Epithelial cell of proximal tubule (primary cell): ENCODE data around the gene RASA3. TPM values are rescaled to one million over a fixed set of nuclear protein-coding genes. Genes with fewer than 3 reads are reported as not detected.

ENCODE experiments used
- DNase-seq: peaks from one replicate; pipeline ENCODE4 v3.0.0-alpha.2; 2011; ENCODE audit warnings: low read depth
- H3K4me3 ChIP-seq: 2 replicates; pipeline ENCODE4 v1.5.1; 2011; ENCODE audit warnings: low read depth, mild to moderate bottlenecking, low read length
- total RNA-seq: library from RNA; depleted of rRNA; stranded (reverse); fragments of >200 nt; gene quantifications from 2 replicates; pipeline ENCODE4 v1.2.3, GENCODE V29; 2015
- TF ChIP-seq, protein P1 (sequence below): conservative IDR thresholded peaks from 2 replicates; pipeline ENCODE4 v1.5.1; 2012; ENCODE audit warnings: low read depth, mild to moderate bottlenecking, low read length

The RASA3 gene
- total RNA-seq, 1 donor from 2014 or later, result 25.7 TPM

DNA sequence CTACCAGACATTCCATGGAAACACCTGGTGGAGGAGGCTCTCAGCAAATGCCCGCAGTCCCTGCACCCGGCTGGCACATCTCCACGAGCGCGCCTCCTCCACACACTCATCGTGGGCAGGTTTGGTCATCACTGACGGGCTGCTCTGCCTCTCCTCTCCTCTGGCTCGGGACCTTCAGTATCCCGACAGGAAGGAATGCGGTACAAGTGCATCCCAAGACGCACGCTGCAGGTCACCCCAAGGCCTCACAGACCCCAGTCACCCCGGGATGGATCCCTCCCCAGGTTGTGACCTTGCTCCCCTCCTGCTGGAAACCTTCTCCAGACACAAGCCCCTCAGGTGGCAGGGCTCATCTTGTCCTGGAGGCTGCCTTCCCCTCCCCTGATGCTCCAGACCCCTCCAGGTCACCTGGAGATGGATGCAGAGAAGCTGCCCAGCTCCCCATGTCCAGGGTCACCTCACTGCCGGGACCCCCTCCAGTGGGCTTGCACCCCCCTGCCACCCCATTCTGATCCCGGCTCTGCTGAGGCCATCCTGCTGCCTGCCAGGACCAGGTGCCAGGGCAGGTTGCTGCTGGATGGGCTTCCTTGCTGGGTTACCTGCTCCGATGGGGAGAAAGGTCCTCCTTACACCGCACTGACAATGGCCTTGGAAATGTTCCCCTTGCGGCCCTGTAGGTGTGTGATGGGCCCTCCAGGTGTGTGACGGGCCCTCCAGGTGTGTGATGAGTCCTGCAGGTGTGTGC, 188.4 kb downstream of the RASA3 start:
- TF ChIP-seq, protein P1, sequence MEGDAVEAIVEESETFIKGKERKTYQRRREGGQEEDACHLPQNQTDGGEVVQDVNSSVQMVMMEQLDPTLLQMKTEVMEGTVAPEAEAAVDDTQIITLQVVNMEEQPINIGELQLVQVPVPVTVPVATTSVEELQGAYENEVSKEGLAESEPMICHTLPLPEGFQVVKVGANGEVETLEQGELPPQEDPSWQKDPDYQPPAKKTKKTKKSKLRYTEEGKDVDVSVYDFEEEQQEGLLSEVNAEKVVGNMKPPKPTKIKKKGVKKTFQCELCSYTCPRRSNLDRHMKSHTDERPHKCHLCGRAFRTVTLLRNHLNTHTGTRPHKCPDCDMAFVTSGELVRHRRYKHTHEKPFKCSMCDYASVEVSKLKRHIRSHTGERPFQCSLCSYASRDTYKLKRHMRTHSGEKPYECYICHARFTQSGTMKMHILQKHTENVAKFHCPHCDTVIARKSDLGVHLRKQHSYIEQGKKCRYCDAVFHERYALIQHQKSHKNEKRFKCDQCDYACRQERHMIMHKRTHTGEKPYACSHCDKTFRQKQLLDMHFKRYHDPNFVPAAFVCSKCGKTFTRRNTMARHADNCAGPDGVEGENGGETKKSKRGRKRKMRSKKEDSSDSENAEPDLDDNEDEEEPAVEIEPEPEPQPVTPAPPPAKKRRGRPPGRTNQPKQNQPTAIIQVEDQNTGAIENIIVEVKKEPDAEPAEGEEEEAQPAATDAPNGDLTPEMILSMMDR, result no peak
- DNase-seq, result no peak
- H3K4me3 ChIP-seq, result no peak overlapping the region

DNA sequence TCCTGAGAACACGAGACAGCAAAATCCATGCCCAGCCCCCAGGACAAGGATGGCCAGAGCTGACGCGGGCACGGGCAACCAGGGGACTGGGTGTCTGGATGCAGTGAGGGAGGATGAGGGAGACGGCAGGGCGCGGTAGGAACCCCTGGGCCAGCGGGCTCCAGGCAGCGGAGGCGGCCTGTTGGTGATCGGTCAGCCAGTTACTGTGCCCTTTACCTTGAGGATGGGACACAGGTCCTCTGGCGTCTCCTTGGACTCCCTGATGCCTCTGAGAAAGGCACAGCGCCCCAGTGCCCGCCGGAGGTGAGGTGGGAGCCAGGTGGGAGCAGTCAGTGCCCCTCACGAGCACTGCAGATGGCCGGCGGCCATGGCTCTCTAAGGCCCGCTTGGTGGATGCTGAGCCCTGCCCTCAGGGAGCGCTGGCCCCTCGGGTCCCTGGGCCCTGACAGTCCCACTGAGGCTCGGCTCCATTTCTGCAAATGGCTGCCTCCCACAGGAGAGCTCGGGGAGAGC, 189.8 kb downstream of the RASA3 start:
- DNase-seq, result no peak

DNA sequence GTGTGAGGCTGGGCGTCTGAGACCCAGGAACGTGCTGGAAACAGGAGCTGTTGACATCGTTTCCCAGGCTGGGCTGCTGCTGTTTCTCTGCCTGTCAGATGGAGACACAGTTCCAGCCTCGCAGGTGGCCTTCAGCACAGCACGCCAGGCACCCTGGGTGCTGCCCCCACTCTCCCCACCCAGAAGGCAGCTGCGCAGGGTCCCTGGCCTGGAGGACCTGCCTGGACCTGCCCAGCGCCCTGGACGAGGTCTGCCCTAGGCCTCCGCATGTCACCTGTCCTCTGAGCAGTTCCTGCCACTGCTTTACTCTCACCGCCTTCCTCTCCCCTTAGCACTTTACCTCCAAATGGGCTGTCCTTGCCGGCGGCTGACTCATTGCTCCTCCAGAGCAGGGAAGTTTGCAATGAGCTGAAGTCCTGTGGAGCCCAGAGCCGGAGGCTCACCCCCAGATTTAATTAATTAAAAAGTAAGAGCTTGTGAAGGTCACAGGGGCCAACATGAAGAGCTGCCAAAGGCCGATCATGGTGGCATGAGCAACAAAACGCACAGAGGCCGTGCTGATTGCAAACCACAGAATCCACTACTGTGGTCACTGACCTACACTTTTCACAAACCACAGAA, 190.7 kb downstream of the RASA3 start:
- no peak for DNase-seq
- TF ChIP-seq, protein P1, result no peak
- no peak overlapping the region for H3K4me3 ChIP-seq

More for the DNA sequence above, 189.8 kb downstream of the RASA3 start:
- TF ChIP-seq, protein P1, result no peak
- H3K4me3 ChIP-seq, result no peak overlapping the region

DNA sequence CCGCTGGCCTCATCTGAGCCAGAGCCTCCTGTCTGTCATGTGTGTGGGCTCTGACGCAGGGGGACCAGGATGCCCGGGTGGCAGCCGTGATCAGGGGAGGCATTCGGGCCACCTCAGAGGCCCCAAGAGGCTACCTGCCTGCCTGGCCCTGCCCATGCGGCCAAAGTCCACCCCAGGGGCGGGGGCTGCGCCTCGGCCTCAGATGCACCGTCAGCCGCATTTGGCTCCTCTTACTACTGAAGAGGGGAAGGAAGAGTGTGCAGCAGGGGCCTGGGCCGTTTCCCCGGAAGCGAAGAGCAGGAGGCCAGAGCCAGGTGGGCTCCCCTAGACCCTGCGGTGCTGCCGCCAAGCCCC, 192.5 kb downstream of the RASA3 start:
- TF ChIP-seq, protein P1, result no peak
- DNase-seq, result no peak
- no peak overlapping the region for H3K4me3 ChIP-seq

DNA sequence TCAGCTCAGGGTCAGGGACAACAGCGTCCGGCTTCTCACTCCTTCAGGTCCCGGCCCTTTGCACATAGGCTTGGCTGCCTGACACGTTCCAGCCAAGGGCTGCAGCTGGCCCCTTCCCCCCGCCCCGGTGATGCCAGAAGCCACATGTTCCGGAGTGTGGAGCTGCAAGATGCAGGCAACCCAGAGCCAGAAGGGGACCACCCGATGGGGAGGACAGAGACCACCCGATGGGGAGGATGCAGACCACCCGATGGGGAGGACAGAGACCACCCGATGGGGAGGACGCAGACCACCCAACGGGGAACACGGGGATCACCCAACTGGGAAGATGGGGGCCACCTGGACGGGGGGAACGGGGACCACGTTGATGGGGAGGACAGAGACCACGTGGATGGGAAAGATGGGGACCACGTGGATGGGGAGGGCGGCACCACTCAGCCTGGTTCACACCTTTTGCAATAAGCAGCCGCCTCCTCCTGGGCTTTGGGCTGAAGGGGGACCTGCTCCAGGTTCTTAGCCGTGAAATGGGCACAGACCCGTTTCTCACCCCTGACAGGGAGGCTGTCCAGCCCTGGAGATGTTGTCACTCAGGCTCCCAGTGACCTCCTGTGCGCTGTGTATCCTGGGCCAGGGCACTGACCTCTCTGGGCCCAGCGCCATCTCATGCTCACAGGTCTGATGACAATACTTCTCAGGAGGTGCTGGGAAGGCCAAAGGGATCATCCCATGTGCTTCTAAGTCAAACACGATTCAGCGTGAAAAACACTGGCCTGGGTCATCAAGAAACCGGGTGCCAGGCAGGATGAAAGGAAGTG, 193.1 kb downstream of the RASA3 start:
- H3K4me3 ChIP-seq, result no peak overlapping the region
- no peak for DNase-seq
- TF ChIP-seq, protein P1, result no peak

DNA sequence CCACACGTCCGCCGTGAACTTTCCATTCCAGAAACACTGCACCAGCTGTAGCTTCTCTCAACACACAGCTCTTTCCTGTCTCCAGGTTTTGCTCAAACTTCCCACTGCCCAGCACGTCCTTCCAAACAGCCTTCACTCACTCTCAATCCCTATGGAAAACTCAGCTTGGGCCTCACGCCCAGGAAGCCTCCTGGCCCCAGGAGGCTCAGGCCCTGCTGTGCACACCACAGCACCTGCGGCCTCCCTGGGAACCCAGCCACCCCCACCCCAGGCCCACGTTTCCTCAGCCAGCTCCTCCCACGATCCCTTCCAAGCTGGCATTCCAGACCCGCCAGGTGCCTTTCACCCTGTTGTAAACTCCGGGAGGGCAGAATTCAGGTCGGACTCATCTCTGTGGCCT, 193.7 kb downstream of the RASA3 start:
- TF ChIP-seq, protein P1, result no peak
- no peak overlapping the region for H3K4me3 ChIP-seq
- no peak for DNase-seq
